ENCODE results near the gene EIF2B4.

The EIF2B4 gene

DNA sequence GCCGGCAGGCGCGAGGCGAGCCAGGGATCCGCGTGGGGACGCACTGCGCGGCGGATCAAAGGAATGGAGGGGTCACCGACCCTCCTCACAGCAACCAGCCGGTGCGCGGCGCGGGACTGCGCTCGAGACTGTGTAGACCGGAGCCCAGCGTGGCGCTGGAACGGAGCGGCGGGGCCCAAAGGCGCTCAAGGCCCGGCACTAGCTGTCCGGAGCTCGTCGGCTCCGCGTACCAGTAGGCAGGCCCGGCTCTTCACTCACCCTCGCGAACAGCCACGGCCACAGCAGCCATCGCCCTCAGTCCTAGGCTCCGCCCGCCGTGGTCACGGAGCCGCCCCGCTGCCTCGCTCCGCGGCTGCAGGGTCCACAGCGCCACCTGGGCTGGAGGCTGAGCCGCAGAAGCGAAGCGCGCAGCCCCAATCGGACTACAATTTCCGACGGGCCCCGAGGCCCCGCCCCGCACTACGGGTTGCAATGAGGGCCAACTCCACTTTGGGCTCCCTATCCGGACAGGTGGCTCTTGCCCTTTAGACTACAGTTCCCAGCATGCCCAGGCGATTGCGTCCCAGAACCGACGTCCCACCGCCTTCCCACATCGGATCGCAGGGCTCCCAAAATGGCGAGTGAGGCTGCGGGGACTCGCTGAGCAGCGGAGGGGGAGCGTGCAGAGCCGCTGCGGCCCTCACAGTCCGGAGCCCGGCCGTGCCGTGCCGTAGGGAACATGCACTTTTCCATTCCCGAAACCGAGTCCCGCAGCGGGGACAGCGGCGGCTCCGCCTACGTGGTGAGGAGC lies at the start of gene EIF2B4, which contains the start of gene SNX17:
TSS of gene EIF2B4 (minus strand) at position 313 of the 790 bp plus-strand sequence. CDS start at position 289, 24 bp downstream.
TSS of gene SNX17 (plus strand) at position 591 of the 790 bp plus-strand sequence. CDS start at position 719, 128 bp downstream.
- peak; percentile 99 for DNase-seq

- no peak for DNase-seq
Measured at GRCh38 chr2:27416151-27416550, 46.0 kb upstream of the EIF2B4 start.

DNA sequence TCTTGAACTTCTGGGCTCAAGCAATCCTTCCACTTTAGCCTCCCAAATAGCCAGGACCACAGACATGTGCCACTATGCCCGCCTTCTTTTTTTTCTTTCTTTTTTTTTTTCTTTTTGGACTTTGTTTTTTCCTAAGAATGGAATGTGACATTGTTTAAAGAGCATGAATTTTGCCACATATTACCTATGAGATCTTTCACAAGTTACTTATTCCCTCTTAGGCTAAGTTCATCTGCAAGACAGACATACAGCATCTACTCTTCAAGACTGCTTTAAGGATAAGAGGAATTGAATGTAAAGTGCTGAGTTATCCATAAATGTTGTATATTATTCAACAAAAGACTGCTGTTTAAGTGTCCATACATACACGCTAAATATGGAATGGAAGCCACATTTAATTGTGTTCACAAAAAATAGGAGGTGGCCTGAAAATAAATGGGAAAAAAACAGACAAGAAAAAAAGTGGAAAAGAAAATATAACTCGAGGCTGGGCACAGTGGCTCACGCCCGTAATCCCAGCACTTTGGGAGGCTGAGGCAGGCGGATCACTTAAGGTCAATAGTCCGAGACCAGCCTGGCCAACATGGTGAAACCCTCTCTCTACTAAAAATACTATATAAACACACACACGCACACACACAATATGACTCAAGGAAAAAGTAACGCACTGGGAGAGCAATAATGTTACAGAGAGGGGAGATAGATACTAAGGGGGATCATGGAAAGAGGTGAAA lies 42.4 kb upstream of the EIF2B4 start:
- no peak for DNase-seq

DNA sequence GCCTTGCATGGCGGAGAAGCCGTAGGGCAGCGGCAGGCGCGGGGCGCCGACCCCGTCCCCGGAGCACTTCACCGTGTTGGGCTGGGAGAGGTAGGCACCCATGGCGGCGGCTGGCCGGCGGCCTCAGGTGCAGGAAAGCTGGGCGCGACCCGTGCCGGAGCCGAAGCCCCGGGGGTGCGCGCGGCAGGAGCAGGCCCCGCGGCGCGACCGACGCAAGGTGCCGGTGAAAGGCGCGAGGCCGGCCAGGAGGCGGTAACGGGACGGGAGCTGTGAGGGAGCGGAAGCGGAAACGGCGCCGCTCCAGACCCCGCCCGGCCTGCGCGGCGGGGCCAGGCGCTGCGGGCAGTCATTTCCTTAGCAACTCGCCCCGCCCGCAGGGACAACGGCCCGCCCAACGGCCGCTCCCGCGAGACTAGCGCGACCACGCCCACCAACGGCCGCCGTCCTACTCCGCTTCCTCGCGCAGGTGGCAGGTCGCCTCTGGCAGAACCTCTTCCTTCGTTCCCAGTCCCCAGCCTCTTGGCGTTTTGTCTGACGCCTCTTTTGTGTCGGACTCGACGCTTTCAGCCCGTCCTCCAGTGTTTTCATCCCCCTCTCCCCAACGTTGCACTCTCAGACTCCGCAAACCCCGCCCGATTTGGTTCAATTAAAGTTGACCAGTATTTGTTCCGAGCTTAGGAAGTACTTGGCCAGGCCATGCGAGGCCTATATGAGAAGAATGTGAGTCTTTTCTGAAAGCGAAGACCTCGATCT lies 39.4 kb upstream of the EIF2B4 start, which contains the start of gene PPM1G:
TSS of gene PPM1G (minus strand) at position 271 of the 753 bp plus-strand sequence. CDS start at position 102, 169 bp downstream.
- peak; percentile 98 for DNase-seq

GRCh38 chr2:27408601-27409320 lies 38.6 kb upstream of the EIF2B4 start:
- peak; percentile 55 for DNase-seq

- peak; percentile 67 for DNase-seq
Measured at GRCh38 chr2:27407798-27408491, 37.8 kb upstream of the EIF2B4 start.

DNA sequence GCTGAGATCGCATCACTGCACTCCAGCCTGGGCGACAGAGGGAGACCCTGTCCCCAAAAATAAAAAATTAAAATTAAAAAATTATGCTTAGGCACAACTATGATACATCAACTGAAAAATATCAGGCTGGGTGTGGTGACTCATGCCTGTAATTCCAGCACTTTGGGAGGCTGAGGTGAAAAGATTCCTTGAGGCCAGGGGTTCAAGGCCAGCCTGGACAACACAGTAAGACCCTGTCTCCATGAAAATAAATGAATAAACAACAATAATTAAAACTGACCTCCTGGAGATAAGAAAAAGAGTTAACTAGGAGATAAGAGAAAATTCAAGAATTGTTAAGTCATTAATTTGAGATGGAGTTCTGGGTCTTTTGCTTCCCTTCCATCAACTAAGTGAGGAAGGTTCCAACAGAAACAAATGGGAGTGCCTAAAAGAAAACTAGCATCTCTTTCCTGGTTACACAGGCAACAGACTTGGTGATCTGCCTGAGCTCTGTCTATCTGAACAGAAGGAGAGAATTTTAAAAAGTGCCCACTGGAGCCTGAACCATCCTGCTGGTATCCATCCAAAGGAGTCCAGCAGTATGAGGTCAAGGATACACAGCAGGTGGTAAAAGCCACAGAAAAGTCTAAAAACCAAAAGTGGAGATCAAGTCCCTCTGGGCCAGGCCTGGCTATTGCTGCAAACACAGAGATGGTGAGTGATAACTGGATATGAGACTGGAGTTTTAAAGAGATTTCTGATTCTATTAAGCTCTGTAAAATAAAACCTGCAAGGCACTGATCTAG lies 30.4 kb upstream of the EIF2B4 start:
- DNase-seq: no peak

- no peak for DNase-seq
Measured at GRCh38 chr2:27398962-27399361, 28.8 kb upstream of the EIF2B4 start.

DNA sequence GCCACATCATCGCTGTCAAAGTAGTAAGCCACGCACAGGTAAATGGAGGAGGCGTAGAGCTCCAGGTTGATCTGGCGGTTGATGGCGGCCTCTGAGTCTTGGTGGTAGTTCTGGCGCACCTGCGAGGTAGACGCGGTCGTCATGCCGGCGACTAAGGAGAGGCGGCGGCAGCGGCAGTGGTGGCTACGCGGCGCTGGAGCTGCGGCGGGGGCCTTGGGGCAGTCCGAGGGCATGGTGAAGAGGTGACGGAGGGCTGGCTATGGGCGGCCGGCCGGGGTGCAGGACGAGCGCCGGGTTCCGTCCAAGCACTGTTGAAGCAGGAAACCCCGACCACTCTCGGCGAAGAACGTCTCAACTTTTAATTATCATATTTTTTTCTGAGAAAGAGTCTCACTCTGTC lies 23.1 kb upstream of the EIF2B4 start:
- DNase-seq: no peak

DNA sequence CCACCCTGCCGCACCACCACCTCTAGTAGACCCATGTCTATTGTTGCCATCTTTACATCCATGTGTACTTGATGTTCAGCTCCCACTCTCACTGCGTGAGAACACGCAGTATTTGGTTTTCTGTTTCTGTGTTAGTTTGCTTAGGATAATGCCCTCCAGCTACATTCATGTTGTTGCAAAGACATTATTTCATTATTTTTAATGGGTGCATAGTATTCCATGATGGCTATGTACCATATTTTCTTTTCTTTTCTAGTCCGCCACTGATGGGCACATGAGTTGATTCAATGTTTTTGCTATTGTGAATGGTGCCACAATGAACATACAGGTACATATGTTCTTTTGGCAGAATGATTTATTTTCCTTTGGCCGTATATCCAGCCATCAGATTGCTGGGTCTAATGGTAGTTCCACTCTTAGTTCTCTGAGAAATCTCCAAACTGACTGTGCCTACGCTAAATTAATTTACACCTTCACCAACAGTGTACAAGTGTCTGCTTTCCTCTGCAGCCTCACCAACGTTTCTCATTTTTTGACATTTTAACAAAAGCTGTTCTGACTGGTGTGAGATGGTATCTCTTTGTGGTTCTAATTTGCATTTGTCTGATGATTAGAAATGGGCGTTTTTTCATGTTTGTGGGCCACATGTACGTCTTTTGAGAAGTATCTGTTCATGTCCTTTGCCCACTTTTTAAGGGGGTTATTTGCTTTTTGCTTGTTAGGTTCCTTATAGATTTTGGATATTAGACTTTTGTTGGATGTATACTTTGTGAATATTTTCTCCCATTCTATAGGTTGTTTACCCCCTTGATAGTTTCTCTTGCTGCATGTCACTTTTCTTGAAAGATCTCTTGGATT lies 20.9 kb upstream of the EIF2B4 start:
- no peak for DNase-seq

DNA sequence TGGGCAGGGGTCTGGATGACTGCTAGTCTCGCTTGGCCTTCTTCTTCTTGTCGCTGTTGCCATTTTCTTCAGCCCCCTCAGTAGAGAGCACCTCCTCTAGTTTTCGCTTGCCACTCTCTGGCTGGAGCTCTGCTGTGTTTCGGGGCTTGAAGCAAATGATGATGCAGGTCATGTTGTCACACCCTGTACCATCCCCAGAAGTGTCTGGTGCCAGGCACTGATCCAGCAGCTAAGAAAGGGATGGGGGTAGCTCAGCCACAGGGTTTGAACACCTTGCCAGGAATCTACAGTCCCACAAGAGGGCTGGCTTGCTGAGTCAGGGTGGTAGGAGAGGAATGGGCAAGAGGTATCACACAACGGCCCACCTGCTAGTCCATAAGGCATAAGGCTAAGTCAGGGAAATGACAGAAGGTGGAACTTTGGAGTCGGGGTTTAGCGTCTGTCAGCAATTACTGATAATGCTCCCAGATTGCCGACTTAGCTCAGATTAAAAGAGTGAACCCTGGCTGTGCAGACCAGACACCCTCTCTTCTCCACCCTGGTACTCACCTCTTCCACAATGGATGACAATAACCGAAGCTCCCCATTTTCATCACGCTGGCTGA lies 11.5 kb upstream of the EIF2B4 start:
- no peak for DNase-seq

DNA sequence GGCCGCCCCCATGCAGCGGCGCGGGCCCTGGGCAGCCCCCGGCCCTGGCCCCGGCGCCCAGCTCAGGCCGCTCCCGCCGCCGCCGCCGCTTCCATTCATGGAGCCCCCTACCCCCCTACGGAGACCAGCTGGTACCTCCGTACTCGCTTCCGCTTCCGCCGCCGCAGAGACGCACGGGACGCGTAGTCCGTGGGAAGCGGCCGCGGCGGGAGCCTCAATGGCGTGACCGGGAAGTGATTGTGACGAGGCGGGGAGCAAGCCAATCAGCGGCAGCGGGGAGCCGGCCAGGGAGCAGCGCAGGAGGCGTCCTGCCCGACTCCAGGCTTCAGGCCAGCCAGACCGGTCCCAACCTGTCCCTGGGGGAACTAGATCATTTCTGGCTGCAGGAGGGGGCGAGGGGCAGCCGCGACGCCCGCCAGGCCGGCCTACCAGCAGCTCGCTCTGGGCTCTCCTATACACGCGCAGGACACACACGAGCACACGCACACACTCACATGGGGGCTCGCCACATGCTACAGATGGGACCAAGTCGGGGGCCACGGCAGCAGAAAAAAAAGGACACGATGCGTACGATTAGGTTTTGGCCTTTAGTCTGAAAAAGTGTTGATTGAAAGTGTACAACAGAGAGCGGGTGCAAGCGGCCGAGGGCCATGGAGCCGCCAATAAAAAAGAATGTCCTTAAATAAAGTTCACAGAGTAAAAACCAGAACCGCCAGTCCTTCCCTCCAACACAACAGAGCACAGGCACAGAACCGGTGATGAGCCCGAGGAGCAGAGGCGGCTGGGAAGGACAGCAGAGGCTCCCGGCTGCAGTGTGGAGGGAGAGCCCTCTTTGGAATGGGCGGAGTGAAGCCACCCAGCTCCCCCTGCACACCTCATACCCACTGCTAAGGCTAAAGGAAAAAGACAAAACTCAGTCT lies 10.7 kb upstream of the EIF2B4 start, which contains the start of gene ZNF513:
TSS of gene ZNF513 (minus strand) at position 109 of the 920 bp plus-strand sequence. CDS start 208 bp downstream, outside the sequence.
- DNase-seq: peak; percentile 96

DNA sequence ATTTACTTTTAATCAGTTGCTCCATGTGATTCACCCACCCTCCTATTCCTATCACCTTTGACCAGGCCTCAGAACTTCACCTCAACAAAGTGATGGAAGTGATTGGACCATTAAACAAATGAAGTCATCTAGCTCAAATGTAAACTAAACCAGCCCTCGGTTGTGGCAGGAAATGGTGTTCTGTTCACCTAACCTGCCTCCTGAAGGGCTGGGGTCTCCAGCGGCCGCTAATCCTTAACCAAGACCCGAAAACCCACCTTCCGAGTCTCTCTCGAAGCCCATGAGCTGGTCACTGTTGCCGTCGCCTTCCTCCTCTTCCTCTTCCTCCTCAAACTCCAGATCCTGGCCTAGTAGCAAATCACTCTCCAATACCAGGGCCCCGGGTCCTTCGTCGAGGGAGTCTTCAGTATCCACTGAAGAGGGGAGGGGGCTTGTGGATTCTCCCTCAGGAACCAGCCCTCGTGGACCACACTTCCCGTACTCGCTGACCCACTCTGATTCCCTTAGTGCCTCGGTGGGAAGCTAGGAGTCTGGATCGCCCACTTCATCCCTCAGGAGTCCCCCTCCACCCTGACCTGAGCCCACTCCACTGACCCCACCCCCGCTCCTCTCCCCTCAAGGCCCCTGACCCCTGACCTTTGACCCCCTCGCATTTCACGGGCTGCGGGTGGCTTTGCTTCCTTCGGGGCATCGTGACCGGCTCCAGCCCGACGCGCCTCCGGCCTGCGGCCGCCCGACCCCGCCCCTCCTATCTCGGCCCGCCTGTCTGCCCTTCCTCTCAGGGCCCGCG lies 9.9 kb upstream of the EIF2B4 start:
- peak; percentile 86 for DNase-seq

- peak; percentile 53 for DNase-seq
Measured at GRCh38 chr2:27379383-27379835, 9.3 kb upstream of the EIF2B4 start.

DNA sequence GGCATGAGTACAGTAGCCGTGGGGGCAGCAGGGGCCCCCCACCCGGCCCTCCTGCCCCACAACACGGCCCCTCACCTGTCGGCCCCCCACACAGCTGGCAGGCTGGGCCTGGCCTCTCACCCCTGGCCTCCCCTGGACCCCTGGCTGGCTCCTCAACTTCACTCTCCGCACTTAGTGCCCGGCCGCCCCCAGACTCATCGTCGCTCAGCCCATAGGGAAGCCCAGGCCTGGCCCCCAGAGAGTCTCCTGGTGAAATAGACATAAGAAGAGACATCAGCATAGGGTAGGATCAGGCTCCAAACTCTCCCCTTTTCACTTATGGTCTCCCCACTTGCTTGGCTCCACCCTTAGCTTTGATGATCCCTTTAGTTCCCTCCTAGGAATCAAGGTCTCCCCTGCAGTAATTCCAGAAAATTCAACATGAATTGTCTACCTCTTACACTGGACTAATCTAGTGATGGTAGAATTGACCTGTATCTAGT lies 8.7 kb upstream of the EIF2B4 start:
- DNase-seq: no peak

- no peak for DNase-seq
Measured at GRCh38 chr2:27378096-27378808, 8.1 kb upstream of the EIF2B4 start.

Data from OCI-M1 (cell line).